ENCODE results near the gene OBSL1. TPM values are rescaled to one million over a fixed set of nuclear protein-coding genes. Genes with fewer than 3 reads are reported as not detected.

Gene OBSL1
- total RNA-seq, 1 experiment from 2014 or later, result not detected

DNA sequence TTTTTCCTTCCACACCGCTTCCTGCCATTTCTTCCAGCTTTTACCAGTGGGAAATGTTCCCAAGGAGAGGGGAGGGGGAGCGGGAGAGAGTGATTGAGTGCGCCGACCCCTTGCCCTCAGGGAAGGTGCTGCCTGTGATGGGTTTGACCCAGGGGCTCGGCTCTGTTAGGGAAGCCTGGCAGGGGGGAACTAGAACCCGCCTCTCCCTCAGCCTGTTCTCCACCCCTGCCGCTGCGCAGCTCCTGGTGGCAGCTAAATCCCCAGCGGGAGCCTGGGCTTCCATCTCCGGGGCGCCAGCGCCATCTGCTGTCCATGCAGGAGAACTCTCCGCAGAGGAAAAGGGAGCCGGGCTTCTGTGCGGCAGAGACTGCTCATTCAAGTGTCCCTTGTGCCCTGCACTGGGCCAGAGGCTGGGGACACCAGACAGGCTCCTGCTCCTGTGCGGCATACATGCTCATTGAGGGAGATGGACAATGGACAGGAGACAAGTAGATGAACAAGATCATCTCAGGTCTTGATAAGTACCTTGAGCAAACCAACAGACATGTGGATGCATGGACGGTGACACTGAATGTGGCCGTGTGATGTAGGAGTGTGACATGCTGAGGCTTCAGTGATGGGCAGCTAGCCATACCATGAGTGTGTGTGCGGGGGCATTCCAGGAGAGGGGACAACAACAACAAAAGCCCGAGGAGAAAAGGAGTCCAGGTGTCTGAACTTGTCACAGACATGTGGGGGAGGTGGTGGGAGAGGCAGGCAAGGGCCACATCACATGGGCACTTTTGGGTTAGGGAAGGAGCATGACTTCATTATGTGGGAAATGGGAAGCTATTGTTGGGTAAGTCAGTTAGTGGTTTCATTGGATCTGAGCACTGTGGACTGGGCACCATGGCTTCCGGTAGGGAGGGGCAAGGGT lies 41.0 kb downstream of the OBSL1 start:
- 0 out of 2 replicates have a peak, but pooled peaks cover 2% of the 10 kb centered on the region for H3K27me3 ChIP-seq (ENCODE audit: low read length)
- H3K9me2 ChIP-seq (replicated peaks; ENCODE audit: insufficient read depth, low read length), result no peaks in the 10 kb centered on the region
- H3K9ac ChIP-seq (ENCODE audit: low read length), result no peak overlapping the region
- H3K27ac ChIP-seq (ENCODE audit: low read length), result no peak overlapping the region
- H2AFZ ChIP-seq (ENCODE audit: low read length), result no peak overlapping the region
- no peaks in the 10 kb centered on the region for H3K9me3 ChIP-seq (ENCODE audit: low read length)
- H3K4me3 ChIP-seq (ENCODE audit: low read length), result no peak overlapping the region
- no peaks in the 10 kb centered on the region for H3K79me2 ChIP-seq (ENCODE audit: low read length)
- no peaks in the 10 kb centered on the region for H3K36me3 ChIP-seq (ENCODE audit: insufficient read depth, low read length)
- DNase-seq, result peak; percentile 95
- H4K20me1 ChIP-seq (ENCODE audit: insufficient read depth, low read depth, low read length), result 0 out of 2 replicates have a peak, but pooled peaks cover 7% of the 10 kb centered on the region
- H3K4me1 ChIP-seq (ENCODE audit: low read length), result peaks cover 3% of the 10 kb centered on the region
- no peak overlapping the region for H3K4me2 ChIP-seq (ENCODE audit: low read depth, low read length, poor library complexity, severe bottlenecking)

DNA sequence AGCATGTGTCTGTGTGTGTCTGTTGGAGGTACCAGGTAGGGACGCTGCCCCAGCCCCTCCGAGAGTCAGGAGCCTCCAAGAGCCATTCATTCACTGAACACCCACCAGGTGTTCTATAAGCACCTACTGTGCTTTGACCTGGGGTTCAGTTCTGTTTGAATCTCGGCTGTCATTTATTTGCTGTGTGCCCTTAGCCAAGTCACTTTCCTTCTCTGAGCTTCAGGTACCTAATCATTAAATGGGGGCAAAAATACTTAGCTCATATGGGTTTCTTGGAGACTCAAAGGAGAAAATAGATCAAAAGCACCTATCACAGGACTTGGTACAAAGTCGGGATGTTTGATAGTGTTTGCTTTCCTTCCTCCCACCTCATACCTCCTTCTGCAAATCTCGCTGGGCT lies 43.9 kb downstream of the OBSL1 start:
- Histone ChIP-seq H3K9me3 (ENCODE audit: low read length) (no peaks in the 10 kb centered on the region), H3K79me2 (ENCODE audit: low read length) (no peaks in the 10 kb centered on the region), H3K4me2 (ENCODE audit: low read depth, low read length, poor library complexity, severe bottlenecking) (no peak overlapping the region), H4K20me1 (ENCODE audit: insufficient read depth, low read depth, low read length) (0 out of 2 replicates have a peak, but pooled peaks cover 7% of the 10 kb centered on the region), H3K36me3 (ENCODE audit: insufficient read depth, low read length) (no peaks in the 10 kb centered on the region), H3K4me1 (ENCODE audit: low read length) (peaks cover 3% of the 10 kb centered on the region), H3K27me3 (ENCODE audit: low read length) (0 out of 2 replicates have a peak, but pooled peaks cover 2% of the 10 kb centered on the region), H3K4me3 (ENCODE audit: low read length) (no peak overlapping the region), H3K9me2 (replicated peaks; ENCODE audit: insufficient read depth, low read length) (no peaks in the 10 kb centered on the region), H2AFZ (ENCODE audit: low read length) (no peak overlapping the region), H3K27ac (ENCODE audit: low read length) (no peak overlapping the region), H3K9ac (ENCODE audit: low read length) (no peak overlapping the region)
- no peak for DNase-seq

DNA sequence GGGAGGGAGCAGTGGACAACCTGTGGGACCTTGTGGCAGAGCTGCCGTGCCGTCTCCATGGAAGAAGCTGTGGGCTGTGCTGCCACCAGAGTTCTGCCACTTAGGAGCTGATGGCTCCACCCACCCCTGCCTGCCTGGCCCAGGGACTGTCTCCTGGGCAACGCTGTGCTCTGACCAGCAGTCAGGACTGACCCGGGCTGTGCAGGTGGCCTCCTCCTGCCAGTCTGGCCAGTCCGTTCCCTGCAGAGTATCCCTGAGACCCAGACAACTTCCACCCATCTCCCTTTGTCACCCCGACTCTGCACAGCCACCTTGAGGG lies 44.3 kb downstream of the OBSL1 start:
- Histone ChIP-seq H3K4me2 (ENCODE audit: low read depth, low read length, poor library complexity, severe bottlenecking) (no peak overlapping the region), H4K20me1 (ENCODE audit: insufficient read depth, low read depth, low read length) (0 out of 2 replicates have a peak, but pooled peaks cover 7% of the 10 kb centered on the region), H3K9me3 (ENCODE audit: low read length) (no peaks in the 10 kb centered on the region), H3K27ac (ENCODE audit: low read length) (no peak overlapping the region), H3K36me3 (ENCODE audit: insufficient read depth, low read length) (no peaks in the 10 kb centered on the region), H3K4me3 (ENCODE audit: low read length) (no peak overlapping the region), H3K27me3 (ENCODE audit: low read length) (0 out of 2 replicates have a peak, but pooled peaks cover 2% of the 10 kb centered on the region), H3K9me2 (replicated peaks; ENCODE audit: insufficient read depth, low read length) (no peaks in the 10 kb centered on the region), H3K4me1 (ENCODE audit: low read length) (peaks cover 3% of the 10 kb centered on the region), H3K9ac (ENCODE audit: low read length) (no peak overlapping the region), H3K79me2 (ENCODE audit: low read length) (no peaks in the 10 kb centered on the region), H2AFZ (ENCODE audit: low read length) (no peak overlapping the region)
- no peak for DNase-seq

DNA sequence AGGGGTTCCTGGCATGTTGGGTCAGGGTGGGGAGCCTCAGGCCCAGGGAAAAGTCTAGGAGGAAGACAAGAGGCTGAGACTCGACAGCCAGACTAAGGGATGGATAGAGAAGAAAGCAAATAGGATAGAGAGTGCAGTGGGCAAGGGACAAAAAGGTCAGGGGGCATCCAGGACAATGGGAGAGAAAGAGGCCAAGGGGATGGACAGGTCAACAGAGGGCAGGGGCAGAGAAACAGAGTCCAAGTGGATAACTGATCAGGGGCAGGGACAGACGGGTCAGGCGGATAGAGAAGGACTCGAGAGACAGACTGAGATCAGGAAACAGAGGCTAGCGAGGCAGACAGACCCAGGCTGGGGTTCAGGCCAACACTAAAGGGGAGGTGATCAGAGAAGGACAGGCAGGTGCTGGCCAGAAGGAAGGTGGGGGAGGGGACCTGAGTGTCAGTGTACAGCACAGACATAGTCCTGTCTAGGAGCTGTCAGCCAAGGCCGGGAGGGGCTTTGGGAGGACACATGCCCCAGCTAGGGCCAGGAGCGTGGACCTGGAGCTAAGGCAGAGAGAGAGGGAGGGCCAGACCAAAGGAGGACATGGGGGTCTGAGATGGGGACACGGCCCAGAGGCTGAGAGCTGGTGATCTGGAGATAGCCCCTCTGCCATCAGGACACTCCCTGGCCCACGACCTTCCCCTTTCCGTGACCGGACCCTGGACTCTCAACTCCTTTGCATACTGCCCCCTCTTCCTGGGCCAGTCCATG lies 44.8 kb downstream of the OBSL1 start:
- Histone ChIP-seq H3K4me1 (ENCODE audit: low read length) (peaks cover 3% of the 10 kb centered on the region), H4K20me1 (ENCODE audit: insufficient read depth, low read depth, low read length) (0 out of 2 replicates have a peak, but pooled peaks cover 7% of the 10 kb centered on the region), H3K27ac (ENCODE audit: low read length) (no peak overlapping the region), H3K27me3 (ENCODE audit: low read length) (0 out of 2 replicates have a peak, but pooled peaks cover 2% of the 10 kb centered on the region), H3K79me2 (ENCODE audit: low read length) (no peaks in the 10 kb centered on the region), H3K4me2 (ENCODE audit: low read depth, low read length, poor library complexity, severe bottlenecking) (no peak overlapping the region), H3K9ac (ENCODE audit: low read length) (no peak overlapping the region), H3K4me3 (ENCODE audit: low read length) (no peak overlapping the region), H3K9me2 (replicated peaks; ENCODE audit: insufficient read depth, low read length) (no peaks in the 10 kb centered on the region), H3K9me3 (ENCODE audit: low read length) (no peaks in the 10 kb centered on the region), H3K36me3 (ENCODE audit: insufficient read depth, low read length) (no peaks in the 10 kb centered on the region), H2AFZ (ENCODE audit: low read length) (no peak overlapping the region)
- no peak for DNase-seq

DNA sequence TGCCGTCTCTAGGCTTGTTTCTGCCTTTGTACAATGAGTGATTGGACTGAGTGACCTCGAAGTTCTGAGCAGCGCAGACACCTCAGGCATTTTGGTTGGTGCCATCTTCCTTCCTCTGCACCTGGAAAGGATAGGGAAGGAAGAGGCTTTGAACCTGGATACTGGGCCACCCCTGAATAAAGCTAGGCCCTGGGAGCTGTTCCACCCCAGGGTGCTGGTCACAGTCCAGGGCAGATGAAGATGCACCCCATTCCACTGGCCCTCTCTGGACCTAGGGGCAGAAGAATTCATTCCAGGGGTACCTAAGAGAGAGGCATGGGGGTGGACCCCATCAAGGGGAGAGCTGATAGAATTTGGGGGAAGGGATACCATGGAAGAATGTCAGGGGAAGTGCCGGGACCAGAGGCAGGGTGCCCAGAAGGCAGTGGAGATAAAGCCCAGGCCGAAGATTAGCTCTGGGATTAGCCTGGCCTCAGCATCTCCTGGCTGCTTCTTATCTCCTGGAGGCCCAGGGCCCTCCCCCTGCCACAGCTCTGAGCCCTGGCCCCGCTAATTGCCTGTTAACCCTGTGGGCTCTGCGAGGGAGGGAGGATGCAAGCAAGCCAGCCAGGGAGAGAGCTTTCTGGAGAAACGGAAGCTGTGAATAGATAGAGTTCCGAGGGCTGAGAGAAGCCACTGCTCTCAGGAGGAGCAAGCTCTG lies 45.7 kb downstream of the OBSL1 start:
- Histone ChIP-seq H3K4me2 (ENCODE audit: low read depth, low read length, poor library complexity, severe bottlenecking) (no peak overlapping the region), H3K9me3 (ENCODE audit: low read length) (no peaks in the 10 kb centered on the region), H2AFZ (ENCODE audit: low read length) (no peak overlapping the region), H3K9ac (ENCODE audit: low read length) (no peak overlapping the region), H3K9me2 (replicated peaks; ENCODE audit: insufficient read depth, low read length) (no peaks in the 10 kb centered on the region), H3K27me3 (ENCODE audit: low read length) (0 out of 2 replicates have a peak, but pooled peaks cover 2% of the 10 kb centered on the region), H3K36me3 (ENCODE audit: insufficient read depth, low read length) (no peaks in the 10 kb centered on the region), H3K27ac (ENCODE audit: low read length) (no peak overlapping the region), H3K4me1 (ENCODE audit: low read length) (peaks cover 3% of the 10 kb centered on the region), H3K4me3 (ENCODE audit: low read length) (no peak overlapping the region), H4K20me1 (ENCODE audit: insufficient read depth, low read depth, low read length) (0 out of 2 replicates have a peak, but pooled peaks cover 7% of the 10 kb centered on the region), H3K79me2 (ENCODE audit: low read length) (no peaks in the 10 kb centered on the region)
- DNase-seq, result no peak

DNA sequence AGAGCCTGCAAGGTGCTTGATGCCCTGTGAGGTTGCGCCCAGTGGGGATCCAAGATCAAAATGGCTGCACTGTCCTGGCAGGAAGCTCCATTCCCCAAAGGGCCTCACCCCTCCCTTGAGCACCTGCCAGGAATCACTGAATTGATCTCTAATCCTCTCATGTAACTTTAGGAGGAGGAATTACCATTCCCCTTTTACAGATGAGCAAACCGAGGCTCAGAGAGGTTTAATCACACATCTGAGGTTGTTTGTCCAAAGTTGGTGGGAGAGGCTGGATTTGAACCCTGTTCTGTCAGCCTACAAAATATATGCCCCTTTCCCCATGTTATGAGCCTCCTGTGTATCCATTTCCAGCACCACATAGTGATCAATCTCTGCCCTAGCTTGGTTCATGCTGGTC lies 46.5 kb downstream of the OBSL1 start:
- Histone ChIP-seq H3K27me3 (ENCODE audit: low read length) (0 out of 2 replicates have a peak, but pooled peaks cover under 1% of the 10 kb centered on the region), H3K9me2 (replicated peaks; ENCODE audit: insufficient read depth, low read length) (no peaks in the 10 kb centered on the region), H3K27ac (ENCODE audit: low read length) (no peak overlapping the region), H3K9ac (ENCODE audit: low read length) (no peak overlapping the region), H3K79me2 (ENCODE audit: low read length) (no peaks in the 10 kb centered on the region), H3K36me3 (ENCODE audit: insufficient read depth, low read length) (no peaks in the 10 kb centered on the region), H4K20me1 (ENCODE audit: insufficient read depth, low read depth, low read length) (0 out of 2 replicates have a peak, but pooled peaks cover 5% of the 10 kb centered on the region), H3K4me2 (ENCODE audit: low read depth, low read length, poor library complexity, severe bottlenecking) (no peak overlapping the region), H2AFZ (ENCODE audit: low read length) (no peak overlapping the region), H3K4me3 (ENCODE audit: low read length) (no peak overlapping the region), H3K4me1 (ENCODE audit: low read length) (peaks cover under 1% of the 10 kb centered on the region), H3K9me3 (ENCODE audit: low read length) (no peaks in the 10 kb centered on the region)
- DNase-seq, result no peak

DNA sequence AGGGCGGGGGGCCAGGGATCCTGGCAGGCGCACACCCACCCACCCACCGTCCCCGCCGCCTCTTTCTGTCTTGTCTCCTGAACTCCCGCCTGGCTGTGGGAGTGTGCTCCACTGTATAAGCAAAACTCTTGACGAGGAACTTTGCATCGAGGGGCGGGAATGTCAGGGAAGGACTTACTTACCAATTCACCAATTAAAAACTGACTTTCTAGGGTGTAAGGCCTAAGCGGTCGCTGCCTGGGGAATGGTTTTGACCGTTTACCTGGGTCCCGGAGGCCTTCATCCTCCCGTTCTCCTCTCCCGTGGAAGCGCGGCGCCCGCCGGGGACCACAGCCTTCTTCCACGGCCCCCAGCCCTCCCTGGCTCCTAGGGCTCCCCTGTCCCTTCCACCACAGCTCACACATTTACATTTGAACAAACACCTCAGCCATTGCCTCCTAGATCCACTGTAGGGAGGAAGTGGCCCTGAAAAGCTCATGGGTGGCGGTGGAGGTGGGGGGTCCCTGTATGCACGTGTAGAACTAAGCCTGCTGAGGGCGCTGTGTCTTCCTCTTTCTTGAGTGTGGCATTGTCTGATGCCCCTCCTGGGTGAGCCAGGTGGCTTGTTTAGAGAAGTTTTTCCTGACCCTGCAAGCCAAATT lies 48.2 kb downstream of the OBSL1 start:
- no peaks in the 10 kb centered on the region for H3K79me2 ChIP-seq (ENCODE audit: low read length)
- no peak overlapping the region for H2AFZ ChIP-seq (ENCODE audit: low read length)
- DNase-seq, result peak; percentile 53
- no peaks in the 10 kb centered on the region for H3K9me3 ChIP-seq (ENCODE audit: low read length)
- H3K27ac ChIP-seq (ENCODE audit: low read length), result no peak overlapping the region
- H3K27me3 ChIP-seq (ENCODE audit: low read length), result no peaks in the 10 kb centered on the region
- H3K4me3 ChIP-seq (ENCODE audit: low read length), result no peak overlapping the region
- no peaks in the 10 kb centered on the region for H3K36me3 ChIP-seq (ENCODE audit: insufficient read depth, low read length)
- no peaks in the 10 kb centered on the region; the same call in 1 of the 2 replicates for H3K4me1 ChIP-seq (ENCODE audit: low read length)
- H3K4me2 ChIP-seq (ENCODE audit: low read depth, low read length, poor library complexity, severe bottlenecking), result no peak overlapping the region
- H4K20me1 ChIP-seq (ENCODE audit: insufficient read depth, low read depth, low read length), result no peaks in the 10 kb centered on the region
- no peaks in the 10 kb centered on the region for H3K9me2 ChIP-seq (replicated peaks; ENCODE audit: insufficient read depth, low read length)
- no peak overlapping the region for H3K9ac ChIP-seq (ENCODE audit: low read length)

All from Karpas-422 (cell line).